DMS 273 (cell line): ENCODE measurements around the gene ZNF507.
A peak's percentile ranks its signal among the peaks of the same experiment; 100 is the strongest.

Source experiments
- DNase-seq: peaks from one replicate; lab custom pipeline; 2025; ENCODE audit not compliant: unreplicated experiment; lab: John Stamatoyannopoulos, UW

The ZNF507 gene

DNA sequence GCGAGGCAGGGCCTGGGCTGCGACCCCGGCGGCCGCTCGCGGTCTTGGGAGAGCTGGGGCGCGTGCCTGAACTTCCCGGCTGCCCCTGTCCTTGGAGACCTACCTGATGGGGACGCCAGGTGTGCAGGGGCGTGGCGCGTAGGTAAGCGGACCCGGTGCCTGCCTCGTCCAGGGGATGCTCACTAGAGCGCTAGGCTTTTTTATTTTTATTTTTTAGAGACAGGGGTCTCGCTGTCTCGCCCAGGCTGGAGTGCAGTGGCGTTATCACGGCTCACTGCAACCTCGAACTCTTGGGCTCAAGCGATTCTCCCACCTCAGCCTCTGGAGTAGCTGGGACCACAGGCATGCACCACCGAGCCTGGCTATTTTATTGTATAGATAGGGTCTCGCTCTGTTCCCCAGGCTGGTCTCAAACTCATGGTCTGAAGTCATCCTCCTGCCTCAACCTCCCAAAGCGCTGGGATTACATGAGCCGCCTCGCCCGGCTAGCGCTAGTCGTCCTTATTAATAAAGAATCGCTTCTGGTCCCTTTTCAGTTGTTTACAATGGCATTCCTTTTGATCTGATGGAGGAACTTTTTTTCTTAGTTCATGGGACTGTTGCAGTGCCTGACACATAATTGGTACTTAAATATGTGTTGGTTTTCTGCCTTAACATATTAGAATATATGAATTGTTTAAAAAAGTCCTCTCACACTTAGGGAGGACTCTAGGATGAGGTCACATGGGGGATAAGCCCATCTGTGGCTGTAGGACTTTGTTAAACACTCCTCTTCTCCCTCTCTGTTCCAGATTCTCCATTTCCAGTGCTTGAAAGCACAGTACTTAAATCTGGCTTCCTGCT is 61.0 kb downstream of the ZNF507 start:
- peak; percentile 46 for DNase-seq

DNA sequence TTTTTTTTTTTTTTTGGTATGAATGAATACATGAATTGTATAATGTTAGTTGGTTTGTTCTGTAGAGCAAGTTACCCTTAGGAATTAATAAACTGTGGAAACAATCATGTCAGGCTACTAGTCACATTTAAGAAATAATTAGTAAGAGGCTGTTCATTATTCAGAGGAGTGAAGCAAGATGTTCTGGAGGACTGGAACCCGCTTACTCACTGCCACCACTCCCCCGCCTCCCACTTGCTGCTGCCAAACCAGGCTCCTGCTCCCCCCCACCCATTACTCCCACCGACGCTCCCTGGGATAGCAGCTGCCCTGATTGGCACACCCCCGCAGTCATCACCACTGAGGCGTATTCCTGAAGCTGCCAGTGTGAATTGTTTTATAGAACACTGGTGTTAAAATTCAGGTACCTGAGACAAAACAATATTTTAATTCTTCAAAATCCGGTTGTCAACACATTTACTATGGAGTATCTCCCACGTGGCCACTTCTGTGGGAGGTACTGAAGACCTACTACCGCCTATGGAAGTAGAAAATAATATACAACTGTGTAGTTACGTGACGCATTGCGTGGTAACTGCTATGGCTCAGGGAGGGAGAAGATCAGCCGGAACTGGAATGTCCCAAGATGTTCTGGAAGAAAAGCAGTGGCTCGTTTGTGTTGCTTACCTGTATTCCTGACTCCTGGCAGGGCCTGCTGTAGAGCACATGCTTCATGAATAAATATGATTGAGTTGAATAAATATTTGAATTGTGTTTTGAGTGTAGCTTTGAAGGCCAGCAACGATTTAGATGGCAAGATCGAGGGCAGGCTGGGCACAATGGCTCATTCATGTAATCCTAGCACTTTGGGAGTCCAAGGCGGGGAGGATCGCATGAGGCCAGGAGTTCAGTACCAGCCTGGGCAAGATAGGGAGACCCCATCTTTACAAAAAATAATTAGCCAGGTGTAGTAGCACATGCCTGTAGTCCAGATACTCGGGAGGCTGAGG is 61.9 kb downstream of the ZNF507 start:
- DNase-seq, result peak; percentile 47

DNA sequence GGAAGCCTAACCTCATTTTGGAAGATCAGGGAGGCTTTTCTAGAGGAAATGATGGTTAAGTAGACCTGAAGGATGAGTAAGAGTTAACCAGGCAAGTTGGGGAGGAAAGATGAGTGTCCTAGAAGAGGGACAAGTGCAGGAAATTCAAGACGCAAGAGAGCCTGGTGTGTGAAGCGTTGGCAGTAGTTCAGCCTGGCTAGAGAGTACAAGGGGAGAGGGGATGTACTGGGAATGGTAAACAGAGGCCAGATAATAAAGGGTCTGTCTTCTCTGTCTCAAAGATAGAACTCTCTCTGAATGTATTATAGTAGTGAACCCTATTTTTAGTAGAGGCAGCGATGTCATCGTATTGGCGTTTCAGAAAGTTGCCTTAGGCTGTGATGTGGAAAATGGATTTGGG is 69.8 kb downstream of the ZNF507 start:
- DNase-seq, result no peak

DNA sequence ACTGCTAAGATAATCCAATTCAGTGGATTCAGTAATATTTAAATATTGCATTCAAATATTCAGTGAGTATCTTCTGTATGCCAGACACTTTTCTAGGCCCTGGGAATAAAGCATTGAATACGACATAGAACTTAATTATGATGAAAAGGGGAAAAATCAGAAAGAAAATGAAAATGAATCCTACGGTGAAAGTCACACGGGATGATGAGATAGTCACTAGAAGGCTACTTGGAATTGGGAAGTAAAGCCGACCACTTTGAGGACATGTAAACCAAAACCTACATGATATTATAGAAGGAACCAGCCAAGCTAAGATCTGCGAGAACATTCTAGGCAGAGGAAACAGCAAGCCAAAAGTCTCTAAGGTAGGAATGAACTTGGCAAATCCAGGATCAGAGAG is 70.3 kb downstream of the ZNF507 start:
- no peak for DNase-seq

DNA sequence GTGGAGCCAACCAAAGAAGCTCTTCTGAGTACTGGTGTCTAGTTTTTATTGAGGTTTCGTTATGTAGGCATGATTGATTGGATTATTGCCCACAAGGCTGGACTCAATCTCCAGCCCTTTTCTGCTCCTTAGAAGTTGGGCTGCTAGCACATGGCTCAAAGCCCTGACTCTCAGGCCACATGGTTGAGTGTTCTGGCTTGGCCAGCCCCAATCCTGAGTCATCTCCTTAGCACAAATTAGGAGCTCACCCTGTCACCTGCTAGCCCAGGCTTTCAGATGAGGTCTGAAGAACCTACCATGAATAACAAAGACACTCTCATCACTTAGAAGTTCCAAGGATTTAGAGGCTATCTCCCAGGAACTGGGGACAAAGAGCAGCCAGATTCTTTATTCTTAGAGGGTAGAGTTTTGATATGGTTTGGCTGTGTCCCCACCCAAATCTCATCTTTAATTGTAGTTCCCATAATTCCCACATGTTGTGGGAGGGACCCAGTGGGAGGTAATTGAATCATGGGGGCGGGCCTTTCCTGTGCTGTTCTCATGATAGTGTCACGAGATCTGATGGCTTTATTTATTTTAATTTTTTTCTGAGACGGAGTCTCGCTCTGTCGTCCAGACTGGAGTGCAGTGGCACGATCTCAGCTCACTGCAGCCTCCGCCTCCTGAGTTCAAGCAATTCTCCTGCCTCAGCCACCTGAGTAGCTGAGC is 71.5 kb downstream of the ZNF507 start:
- no peak for DNase-seq

DNA sequence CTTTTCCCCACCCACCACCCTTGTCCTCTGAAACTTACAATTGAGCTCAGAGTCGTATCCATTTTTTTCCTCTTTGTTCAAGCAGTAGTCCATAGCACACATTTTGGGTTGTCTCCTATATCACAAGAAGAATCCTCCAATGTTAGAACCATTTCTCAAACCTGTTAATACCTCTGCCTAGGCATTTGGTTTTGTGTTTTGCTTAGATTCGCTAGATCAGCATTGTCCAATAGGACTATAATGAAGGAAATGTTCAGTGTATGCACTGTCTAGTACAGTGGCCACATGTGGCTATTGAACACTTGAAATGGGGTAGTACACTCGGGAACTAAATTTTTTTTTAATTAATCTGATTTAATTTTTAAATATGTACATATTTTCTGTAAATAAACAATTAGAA is 72.7 kb downstream of the ZNF507 start:
- no peak for DNase-seq

DNA sequence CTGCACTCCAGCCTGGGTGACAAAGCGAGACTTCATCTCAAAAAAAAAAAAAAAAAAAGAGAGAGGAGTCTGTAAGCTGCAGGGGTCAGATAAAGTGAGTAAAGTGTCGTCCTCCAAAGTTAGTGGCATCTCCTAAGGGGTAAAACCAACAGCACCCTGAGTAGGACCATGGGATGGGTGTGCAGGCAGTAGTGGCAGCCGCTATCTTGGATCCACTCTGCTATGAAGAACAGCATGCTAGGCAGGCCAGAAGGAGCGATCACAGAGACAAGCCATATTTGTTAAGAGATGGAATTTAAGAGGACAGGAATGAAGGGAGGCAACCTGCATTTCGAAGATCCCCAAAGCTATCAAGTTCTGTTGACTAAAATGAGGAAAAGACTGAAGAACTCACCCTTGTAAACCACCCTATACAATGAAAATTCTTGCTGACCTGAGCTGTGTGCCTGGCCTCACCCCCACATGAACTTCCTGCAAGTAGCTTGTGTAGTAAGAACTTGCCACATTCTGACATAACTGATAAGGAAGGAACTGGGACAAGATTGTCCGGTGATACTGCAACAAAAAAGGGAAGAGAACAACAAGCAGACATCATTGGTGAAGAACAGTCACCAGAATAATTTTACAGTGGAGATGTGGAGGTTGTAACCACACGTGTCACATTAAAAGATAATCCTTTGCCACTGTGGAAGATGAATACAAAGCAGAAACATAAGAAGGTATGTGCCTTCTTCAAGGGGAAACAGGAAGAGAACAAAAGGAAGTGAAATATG is 76.4 kb downstream of the ZNF507 start:
- no peak for DNase-seq

DNA sequence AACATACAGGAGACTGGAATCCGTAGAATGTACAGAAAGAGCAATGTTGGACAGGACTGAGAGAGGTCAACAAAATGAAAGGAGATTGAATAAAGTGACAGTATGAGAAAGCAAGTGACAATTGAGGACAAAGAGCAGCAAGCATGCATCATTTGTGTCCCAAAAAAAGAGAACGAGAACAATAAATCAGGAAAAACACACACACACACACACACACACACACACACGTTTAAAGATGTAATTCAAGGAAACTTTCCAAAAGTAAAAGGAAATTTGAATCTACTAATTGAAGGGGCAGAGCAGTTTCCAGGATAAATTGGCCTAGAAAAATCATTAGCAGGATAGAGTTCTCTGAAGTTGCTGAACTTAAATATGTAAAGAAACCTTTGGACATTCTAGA is 77.0 kb downstream of the ZNF507 start:
- no peak for DNase-seq

DNA sequence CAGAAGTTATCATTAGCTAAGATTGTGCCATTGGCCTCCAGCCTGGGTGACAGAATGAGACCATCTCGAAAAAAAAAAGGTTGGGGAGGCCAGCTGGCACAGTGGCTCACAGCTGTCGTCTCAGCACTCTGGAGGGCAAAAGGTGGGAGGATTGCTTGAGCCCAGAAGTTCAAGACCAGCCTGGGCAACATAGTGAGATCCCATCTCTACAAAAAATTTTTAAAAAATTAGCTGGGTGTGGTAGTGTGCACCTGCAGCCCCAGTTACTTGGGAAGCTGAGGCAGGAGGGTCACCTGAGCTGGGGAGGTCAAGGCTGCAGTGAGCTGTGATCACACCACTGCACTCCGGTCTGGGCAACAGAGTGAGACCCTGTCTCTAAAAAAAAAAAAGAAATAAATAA is 78.5 kb downstream of the ZNF507 start:
- peak; percentile 35 for DNase-seq

DNA sequence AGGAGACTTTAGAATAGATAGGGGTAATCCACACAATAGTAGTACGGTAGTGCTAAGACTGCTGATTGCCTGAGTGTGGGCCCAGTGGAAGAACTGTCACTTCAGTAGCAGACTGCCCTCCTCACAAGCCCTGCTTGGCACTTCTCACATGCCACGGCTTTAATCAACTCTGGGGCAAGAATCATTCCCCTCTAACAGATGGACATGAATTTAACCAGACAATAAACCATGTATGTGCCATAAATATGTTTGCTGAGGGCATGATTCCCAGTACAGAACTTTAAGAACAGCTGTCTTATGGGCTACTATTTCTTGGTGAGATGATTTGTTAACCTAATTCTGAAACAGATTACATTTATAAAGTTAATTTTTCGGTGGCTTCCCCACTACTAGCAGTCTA is 82.1 kb downstream of the ZNF507 start:
- peak; percentile 88 for DNase-seq

DNA sequence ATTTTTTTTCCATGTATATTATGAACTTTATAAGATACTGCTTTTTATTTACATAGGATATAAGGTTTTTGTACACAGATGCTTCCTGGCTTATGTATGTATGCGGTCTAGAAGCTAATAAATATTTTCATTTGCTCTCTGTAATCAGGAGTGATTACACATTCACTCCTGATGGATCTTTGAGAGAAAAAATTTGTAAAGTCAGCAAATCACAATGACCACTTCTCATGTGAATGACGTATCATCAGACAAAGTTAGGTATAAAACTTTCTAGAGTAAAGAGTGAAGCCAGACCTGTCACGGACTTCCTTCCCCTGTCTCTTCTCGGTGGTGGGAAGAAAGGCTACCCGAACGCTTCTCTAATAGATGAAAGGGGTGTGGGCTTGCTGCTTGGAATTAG is 91.3 kb downstream of the ZNF507 start:
- DNase-seq, result no peak

DNA sequence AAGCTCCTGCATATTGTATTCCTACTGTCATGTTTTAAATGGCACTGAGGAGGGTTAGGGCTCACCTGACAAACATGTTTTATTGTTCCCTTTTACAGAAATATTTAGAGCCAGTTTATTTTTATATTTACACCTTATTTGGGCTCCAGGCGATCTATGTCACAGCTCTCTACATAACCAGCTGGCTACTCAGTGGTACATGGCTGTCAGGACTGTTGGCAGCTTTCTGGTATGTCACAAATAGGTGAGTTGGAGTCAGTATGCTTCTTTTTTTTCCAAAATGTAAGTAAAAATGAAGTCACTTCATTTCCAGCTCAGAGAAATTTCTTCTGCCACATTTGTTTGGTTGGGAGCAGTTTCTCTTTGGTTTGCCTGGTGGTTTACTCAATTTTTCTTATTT is 91.7 kb downstream of the ZNF507 start:
- DNase-seq, result no peak
